Endodermal cell (in vitro differentiated cells): ENCODE data around the gene ZNF133. TPM values are rescaled to one million over a fixed set of nuclear protein-coding genes. Genes with fewer than 3 reads are reported as not detected.

Experiments
- DNase-seq: peaks from one replicate; pipeline ENCODE4 v3.0.0-alpha.2; 2017
- H3K27ac ChIP-seq: 2 replicates; pipeline ENCODE4 v1.5.1; 2013; ENCODE audit warnings: mild to moderate bottlenecking, low read depth, low read length, moderate library complexity
- H3K27me3 ChIP-seq: 2 replicates; pipeline ENCODE4 v1.6.1; 2013; ENCODE audit warnings: mild to moderate bottlenecking, low read length, moderate library complexity; ENCODE audit not compliant: insufficient read depth, control insufficient read depth, poor library complexity, severe bottlenecking
- H3K36me3 ChIP-seq: 2 replicates; pipeline ENCODE4 v1.7.0; 2013; ENCODE audit warnings: mild to moderate bottlenecking, low read length, moderate library complexity; ENCODE audit not compliant: control insufficient read depth, insufficient read depth
- H3K4me1 ChIP-seq: one replicate; pipeline ENCODE4 v1.7.0; 2013; ENCODE audit warnings: low read length; ENCODE audit not compliant: control insufficient read depth, insufficient read depth
- H3K4me3 ChIP-seq: 2 replicates; pipeline ENCODE4 v1.5.1; 2013; ENCODE audit warnings: mild to moderate bottlenecking, low read length, moderate library complexity
- H3K9ac ChIP-seq: 2 replicates; pipeline ENCODE4 v1.6.1; 2013; ENCODE audit warnings: mild to moderate bottlenecking, low read length, moderate library complexity; ENCODE audit not compliant: poor library complexity, severe bottlenecking; ENCODE audit errors: extremely low read depth
- H3K9me3 ChIP-seq: 2 replicates; pipeline ENCODE4 v1.6.1; 2013; ENCODE audit warnings: mild to moderate bottlenecking, low read length, moderate library complexity; ENCODE audit not compliant: control insufficient read depth
- H3K27ac Mint-ChIP-seq: 2 replicates; pipeline ENCODE4 v1.8.0; 2020; ENCODE audit warnings: mixed read lengths
- H3K27me3 Mint-ChIP-seq: 2 replicates; pipeline ENCODE4 v1.8.0; 2021; ENCODE audit warnings: mild to moderate bottlenecking, mixed read lengths; ENCODE audit not compliant: insufficient read depth
- H3K36me3 Mint-ChIP-seq: 2 replicates; pipeline ENCODE4 v1.8.0; 2020; ENCODE audit warnings: low read depth, mixed read lengths
- H3K4me1 Mint-ChIP-seq: 2 replicates; pipeline ENCODE4 v1.8.0; 2020; ENCODE audit warnings: mixed read lengths
- H3K4me3 Mint-ChIP-seq: 2 replicates; pipeline ENCODE4 v1.8.0; 2020; ENCODE audit warnings: mild to moderate bottlenecking, moderate library complexity, mixed read lengths
- H3K9me3 Mint-ChIP-seq: 2 replicates; pipeline ENCODE4 v1.8.0; 2020; ENCODE audit warnings: mild to moderate bottlenecking, mixed read lengths
- WGBS, 2 experiments: methylation state at CpG; one replicate each; pipeline versions ENCODE4 v1.1.5 to v1.1.7; 2013; ENCODE audit warnings: missing lambda C conversion rate in 2 of 2, mixed read lengths in 1 of 2; ENCODE audit not compliant: insufficient coverage in 1 of 2, insufficient read length in 1 of 2; 5-methylcytosine and 5-hydroxymethylcytosine counted together
- total RNA-seq, 2 donors: library from RNA; stranded (reverse); fragmentation: NEBNext Ultra II Directional in 1 of 2; extraction: Animal tissue kit (Norgen Biotek cat#: 25700) in 1 of 2; gene quantifications; 2 replicates in 1 of 2; 3 replicates in 1 of 2; pipeline ENCODE4 v1.2.1, GENCODE V29; 2021
- TF ChIP-seq, protein P1 (sequence below): fragments of 200-600 bp; sonication (generic); conservative IDR thresholded peaks from 2 replicates; pipeline ENCODE4 v1.5.0; 2021; ENCODE audit warnings: antibody characterized with exemption, mild to moderate bottlenecking

The ZNF133 gene
- total RNA-seq, 2 donors from 2014 or later: 16.7 to 22.9 TPM

DNA sequence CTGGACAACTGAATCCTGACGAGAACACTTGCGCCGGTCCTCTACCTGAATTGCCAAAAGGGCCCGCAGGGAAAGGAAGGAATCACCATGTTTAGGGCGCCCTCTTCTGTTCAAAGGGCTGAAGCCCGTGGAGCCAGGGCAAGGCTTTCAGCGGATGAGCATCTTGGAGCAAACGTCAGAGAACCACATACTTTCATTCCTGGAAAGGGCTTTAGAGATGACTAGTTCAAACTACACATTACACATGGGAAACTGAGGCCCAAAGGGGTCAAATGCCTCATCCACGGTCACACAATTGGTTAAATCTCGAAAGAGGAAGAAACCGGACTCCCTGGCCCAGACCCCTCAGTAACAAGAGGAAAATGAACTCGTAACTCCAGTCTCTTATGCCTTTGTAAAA is 11.5 kb upstream of the ZNF133 start:
- Histone ChIP-seq H3K9ac (no peak overlapping the region), H3K36me3 (no peaks in the 10 kb centered on the region), H3K27me3 (peaks cover 27% of the 10 kb centered on the region), H3K4me1 (no peaks in the 10 kb centered on the region), H3K27ac (no peak overlapping the region), H3K9me3 (no peaks in the 10 kb centered on the region), H3K4me3 (no peak overlapping the region)
- peak; percentile 94 for DNase-seq
- H3K27ac Mint-ChIP-seq: no peak overlapping the region
- 27 to 30% methylated on average over 11 to 12 of the region's 12 CpGs for WGBS, 2 experiments
- no peak overlapping the region for H3K4me3 Mint-ChIP-seq
- no peaks in the 10 kb centered on the region for H3K9me3 Mint-ChIP-seq
- no peaks in the 10 kb centered on the region for H3K36me3 Mint-ChIP-seq
- TF ChIP-seq, protein P1, sequence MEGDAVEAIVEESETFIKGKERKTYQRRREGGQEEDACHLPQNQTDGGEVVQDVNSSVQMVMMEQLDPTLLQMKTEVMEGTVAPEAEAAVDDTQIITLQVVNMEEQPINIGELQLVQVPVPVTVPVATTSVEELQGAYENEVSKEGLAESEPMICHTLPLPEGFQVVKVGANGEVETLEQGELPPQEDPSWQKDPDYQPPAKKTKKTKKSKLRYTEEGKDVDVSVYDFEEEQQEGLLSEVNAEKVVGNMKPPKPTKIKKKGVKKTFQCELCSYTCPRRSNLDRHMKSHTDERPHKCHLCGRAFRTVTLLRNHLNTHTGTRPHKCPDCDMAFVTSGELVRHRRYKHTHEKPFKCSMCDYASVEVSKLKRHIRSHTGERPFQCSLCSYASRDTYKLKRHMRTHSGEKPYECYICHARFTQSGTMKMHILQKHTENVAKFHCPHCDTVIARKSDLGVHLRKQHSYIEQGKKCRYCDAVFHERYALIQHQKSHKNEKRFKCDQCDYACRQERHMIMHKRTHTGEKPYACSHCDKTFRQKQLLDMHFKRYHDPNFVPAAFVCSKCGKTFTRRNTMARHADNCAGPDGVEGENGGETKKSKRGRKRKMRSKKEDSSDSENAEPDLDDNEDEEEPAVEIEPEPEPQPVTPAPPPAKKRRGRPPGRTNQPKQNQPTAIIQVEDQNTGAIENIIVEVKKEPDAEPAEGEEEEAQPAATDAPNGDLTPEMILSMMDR: peak; percentile 95
- H3K27me3 Mint-ChIP-seq: peaks cover 29% of the 10 kb centered on the region
- H3K4me1 Mint-ChIP-seq: no peaks in the 10 kb centered on the region

DNA sequence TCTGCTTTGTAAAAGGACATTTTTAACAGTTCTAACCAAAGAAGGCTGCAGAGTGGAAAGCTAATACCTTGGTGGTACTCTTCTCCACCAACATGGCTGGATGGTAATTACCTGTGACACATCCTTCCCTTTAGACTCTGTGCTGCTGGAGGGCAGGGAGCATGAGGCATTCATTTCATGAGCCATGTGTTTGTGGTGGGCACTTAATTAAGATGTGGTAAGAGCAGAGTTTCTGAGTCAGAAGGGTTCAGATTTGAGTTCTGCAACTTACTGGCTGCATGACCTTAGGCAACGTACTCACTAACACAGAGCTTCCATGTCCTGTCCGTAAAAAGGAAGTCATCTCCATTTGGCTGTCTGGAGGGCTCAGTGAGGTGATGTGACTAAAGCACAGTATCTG is 9.1 kb upstream of the ZNF133 start:
- Histone ChIP-seq H3K9me3 (peaks cover 6% of the 10 kb centered on the region), H3K4me3 (no peak overlapping the region), H3K4me1 (no peaks in the 10 kb centered on the region), H3K9ac (no peak overlapping the region), H3K27ac (no peak overlapping the region), H3K27me3 (peaks cover 48% of the 10 kb centered on the region), H3K36me3 (no peaks in the 10 kb centered on the region)
- no peak overlapping the region for H3K27ac Mint-ChIP-seq
- H3K4me1 Mint-ChIP-seq: no peaks in the 10 kb centered on the region
- H3K4me3 Mint-ChIP-seq: no peak overlapping the region
- WGBS, 2 experiments: 92 to 100% methylated on average over 1 to 2 of the region's 2 CpGs
- peaks cover 47% of the 10 kb centered on the region for H3K27me3 Mint-ChIP-seq
- TF ChIP-seq, protein P1: no peak
- peaks cover 3% of the 10 kb centered on the region for H3K9me3 Mint-ChIP-seq
- H3K36me3 Mint-ChIP-seq: no peaks in the 10 kb centered on the region
- no peak for DNase-seq

DNA sequence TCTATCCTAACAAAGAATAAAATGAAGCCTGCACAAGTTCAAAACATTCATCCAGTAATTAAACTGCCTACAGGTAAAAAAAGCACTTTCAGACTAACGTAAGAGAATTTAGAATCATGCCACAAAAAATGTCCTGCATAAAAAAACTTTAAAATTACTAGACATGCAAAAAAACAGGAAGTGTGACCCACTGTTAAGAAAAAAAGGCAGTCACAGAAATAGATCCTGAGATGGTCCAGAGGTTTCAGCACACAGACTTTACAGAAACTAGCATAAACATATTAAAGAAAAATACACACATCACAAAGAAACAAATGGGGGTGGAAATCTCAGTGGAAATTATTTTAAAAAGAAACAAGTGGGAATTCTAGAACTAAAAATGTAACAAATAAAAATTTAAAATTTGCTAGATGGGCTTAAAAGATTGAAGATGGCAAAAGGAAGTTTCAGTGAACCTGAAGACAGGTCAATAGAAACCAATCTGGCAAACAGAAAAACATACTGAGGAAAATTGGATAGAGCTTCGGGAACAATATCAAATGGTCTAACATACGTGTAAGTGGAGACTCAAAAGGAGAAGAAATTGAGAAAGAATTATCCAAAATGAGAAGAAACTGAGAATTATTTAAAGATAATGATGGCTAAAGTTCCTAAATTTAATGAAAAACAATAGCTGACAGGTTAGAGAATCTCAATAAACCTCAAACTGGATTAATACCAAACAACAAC is 3.4 kb upstream of the ZNF133 start:
- TF ChIP-seq, protein P1: no peak
- H3K4me1 ChIP-seq: peaks cover 3% of the 10 kb centered on the region
- H3K27me3 Mint-ChIP-seq: peaks cover 50% of the 10 kb centered on the region
- H3K9me3 ChIP-seq: peaks cover 35% of the 10 kb centered on the region
- H3K27me3 ChIP-seq: peaks cover 35% of the 10 kb centered on the region
- H3K36me3 Mint-ChIP-seq: peaks cover 2% of the 10 kb centered on the region
- peaks cover 29% of the 10 kb centered on the region for H3K9me3 Mint-ChIP-seq
- no peak for DNase-seq
- no peak overlapping the region for H3K4me3 Mint-ChIP-seq
- H3K27ac ChIP-seq: no peak overlapping the region
- H3K4me3 ChIP-seq: peak overlapping the region; percentile 13
- peaks cover 11% of the 10 kb centered on the region for H3K4me1 Mint-ChIP-seq
- 84 to 100% methylated on average over 2 to 3 of the region's 3 CpGs for WGBS, 2 experiments
- no peaks in the 10 kb centered on the region for H3K36me3 ChIP-seq
- H3K9ac ChIP-seq: no peak overlapping the region
- no peak overlapping the region for H3K27ac Mint-ChIP-seq
